Erythroblast (primary cell): Measurements from ENCODE around the gene SH3RF1.

Experiments used
- GATA1 ChIP-seq: IDR thresholded peaks from 2 replicates; pipeline ENCODE4 v1.6.1; 2011; ENCODE audit warnings: low read depth, mild to moderate bottlenecking, control low read depth, low read length, moderate library complexity
- POLR2A ChIP-seq: IDR thresholded peaks from 2 replicates; pipeline ENCODE4 v1.6.1; 2011; ENCODE audit warnings: mild to moderate bottlenecking, low read length

DNA sequence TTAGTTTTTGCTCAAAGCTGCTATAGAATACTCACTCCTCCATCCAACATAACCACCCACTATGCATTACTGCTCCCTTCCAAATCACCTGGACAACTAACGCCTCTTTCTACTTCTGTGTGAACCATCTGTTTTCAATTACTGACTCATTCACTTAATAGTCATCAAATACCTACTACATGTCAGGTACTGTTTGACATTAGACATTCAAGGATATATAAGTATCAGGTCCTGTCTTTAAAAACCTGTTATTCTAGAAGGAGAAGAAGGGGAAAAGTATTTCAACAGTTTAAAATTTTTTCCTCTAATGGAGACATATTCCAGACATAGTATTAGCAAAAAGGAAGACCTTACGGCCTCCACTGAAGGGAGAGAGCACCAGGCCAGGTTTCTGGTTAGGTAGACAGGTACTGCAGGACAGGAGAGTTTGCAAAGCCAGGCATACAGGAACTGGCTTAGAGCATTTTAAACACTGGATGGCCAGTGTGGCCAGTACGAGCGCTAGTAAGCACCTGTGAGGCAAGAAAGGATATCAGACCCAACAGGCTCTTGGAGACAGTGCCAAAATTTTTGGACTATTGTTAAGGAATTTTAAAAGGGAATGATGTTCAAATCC lies 39.0 kb downstream of the SH3RF1 start:
- no peak for TF ChIP-seq POLR2A
- no peak for TF ChIP-seq GATA1
